GM18499 (cell line): ENCODE measurements around the gene HMGN3.

Source experiments
- ATAC-seq: cut with Tn5 transposase; IDR thresholded peaks from one replicate; pipeline ENCODE4 v1.9.1; 2021; ENCODE audit warnings: moderate number of reproducible peaks; ENCODE audit not compliant: insufficient read depth, unreplicated experiment

HMGN3 gene

GRCh38 chr6:79188885-79189480 is 45.5 kb downstream of the HMGN3 start:
- no peak for ATAC-seq

GRCh38 chr6:79188107-79188506 is 46.4 kb downstream of the HMGN3 start:
- ATAC-seq, result no peak

- no peak for ATAC-seq
Observed at GRCh38 chr6:79186564-79186963, 47.9 kb downstream of the HMGN3 start.

GRCh38 chr6:79184641-79185040 is 49.8 kb downstream of the HMGN3 start:
- no peak for ATAC-seq

GRCh38 chr6:79184086-79184485 is 50.4 kb downstream of the HMGN3 start:
- ATAC-seq, result no peak

GRCh38 chr6:79180052-79180451 is 54.4 kb downstream of the HMGN3 start:
- no peak for ATAC-seq

GRCh38 chr6:79173378-79173777 is 61.1 kb downstream of the HMGN3 start:
- no peak for ATAC-seq

- no peak for ATAC-seq
Observed at GRCh38 chr6:79170959-79171358, 63.5 kb downstream of the HMGN3 start.

GRCh38 chr6:79170431-79170830 is 64.1 kb downstream of the HMGN3 start:
- no peak for ATAC-seq

GRCh38 chr6:79168695-79168980 is 65.8 kb downstream of the HMGN3 start:
- ATAC-seq, result no peak

- no peak for ATAC-seq
Observed at GRCh38 chr6:79167931-79168694, 66.4 kb downstream of the HMGN3 start.

- ATAC-seq, result no peak
Observed at GRCh38 chr6:79159846-79160245, 74.6 kb downstream of the HMGN3 start.

GRCh38 chr6:79158856-79159516 is 75.5 kb downstream of the HMGN3 start:
- no peak for ATAC-seq

- ATAC-seq, result no peak
Observed at GRCh38 chr6:79157961-79158644, 76.4 kb downstream of the HMGN3 start.

- ATAC-seq, result no peak
Observed at GRCh38 chr6:79152269-79152737, 82.2 kb downstream of the HMGN3 start.
